Measurements from ENCODE around the gene ERMARD.

Gene ERMARD

DNA sequence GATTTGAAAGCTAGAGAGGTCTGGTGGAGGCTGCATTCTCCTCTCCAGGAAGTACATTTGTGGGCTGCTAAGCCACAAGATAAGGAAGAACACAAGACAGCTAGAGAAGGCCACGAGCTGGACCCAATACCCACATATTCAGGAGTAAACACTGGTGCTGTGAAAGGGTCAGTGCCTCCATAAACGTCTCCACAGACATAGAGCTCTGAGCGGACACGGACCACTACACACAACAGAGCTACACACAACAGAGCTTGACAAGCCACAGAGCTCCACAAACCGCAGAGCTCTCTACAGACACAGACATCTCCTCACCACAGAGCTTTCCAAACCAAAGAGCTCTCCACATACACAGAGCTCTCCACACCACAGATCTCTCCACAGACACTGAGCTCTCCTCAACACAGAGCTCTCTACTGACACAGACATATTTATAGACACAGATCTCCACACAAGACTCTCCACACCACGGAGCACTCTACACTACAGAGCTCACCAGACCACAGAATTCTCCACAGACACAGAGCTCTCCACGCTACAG lies 51.9 kb downstream of the ERMARD start:
- DNase-seq: no peak

DNA sequence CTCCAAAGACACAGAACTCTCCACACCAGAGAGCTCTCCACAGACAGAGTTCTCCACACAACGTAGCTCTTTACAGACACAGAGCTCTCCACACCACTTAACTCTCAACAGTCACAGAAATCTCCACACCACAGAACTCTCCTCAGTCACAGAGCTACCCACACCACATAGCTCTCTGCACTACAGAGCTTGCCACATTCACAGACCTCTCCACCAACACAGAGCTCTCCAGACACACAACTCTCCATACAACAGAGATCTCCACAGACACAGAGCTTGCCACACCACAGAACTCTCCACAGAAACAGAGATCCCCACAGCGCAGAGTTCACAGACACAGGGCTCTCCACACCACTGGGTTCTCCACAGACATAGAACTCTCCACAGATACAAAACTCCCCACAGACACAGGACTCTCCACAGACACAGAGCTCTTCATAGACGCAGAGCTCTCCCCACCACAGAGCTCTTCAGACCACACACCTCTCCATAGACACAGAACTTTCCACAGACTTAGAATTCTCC lies 52.5 kb downstream of the ERMARD start:
- no peak for DNase-seq

DNA sequence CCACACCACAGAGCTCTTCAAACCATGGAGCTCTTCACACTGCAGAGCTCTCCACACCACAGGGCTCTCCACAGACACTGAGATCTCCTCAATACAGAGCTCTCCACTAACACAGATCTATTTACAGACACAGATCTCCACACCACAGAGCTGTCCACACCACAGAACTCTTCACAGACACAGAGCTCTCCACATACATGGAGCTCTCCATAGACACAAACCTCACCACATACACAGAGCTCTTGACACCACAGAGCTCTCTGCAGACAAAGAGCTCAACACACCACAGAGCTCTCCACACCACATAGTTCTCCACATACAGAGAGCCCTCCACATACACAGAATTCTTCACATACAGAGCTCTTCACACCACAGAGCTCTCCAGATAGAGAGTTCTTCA lies 53.0 kb downstream of the ERMARD start:
- no peak for DNase-seq

DNA sequence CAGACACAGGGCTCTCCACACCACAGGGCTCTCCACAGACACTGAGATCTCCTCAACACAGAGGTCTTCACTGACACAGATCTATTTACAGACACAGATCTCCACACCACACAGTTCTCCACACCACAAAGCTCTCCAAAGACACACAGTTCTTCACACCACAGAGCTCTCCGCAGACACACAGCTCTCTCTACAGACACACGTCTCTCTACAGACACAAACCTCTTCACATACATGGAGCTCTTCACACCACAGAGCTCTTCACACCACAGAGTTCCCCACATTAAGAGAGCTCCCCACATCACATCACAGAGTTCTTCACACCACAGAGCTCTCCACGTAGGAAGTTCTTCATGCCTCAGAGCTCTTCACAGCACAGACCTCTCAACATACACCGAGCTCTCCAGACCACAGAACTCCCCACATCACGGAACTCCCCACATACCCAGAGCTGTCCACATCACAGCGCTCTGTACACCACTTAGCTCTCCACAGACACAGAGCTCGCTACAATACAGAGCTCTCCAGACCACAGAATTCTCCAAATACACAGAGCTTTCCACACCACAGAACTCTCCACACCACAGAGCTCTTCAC lies 53.9 kb downstream of the ERMARD start:
- no peak for DNase-seq

DNA sequence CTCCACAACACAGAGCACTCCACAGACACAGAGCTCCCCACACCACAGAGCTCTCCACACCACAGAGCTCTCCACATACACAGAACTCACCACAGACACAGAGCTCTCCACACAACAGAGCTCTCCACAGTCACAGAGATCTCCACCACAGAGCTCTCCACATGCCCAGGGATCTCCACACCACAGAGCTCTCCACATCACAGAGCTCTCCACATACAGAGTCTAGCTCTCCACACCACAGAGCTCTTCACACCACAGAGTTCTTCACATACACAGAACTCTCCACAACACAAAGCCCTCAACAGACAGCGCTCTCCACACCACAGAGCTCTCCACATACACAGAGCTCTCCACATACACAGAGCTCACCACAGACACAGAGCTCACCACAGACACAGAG lies 55.3 kb downstream of the ERMARD start:
- no peak for DNase-seq

DNA sequence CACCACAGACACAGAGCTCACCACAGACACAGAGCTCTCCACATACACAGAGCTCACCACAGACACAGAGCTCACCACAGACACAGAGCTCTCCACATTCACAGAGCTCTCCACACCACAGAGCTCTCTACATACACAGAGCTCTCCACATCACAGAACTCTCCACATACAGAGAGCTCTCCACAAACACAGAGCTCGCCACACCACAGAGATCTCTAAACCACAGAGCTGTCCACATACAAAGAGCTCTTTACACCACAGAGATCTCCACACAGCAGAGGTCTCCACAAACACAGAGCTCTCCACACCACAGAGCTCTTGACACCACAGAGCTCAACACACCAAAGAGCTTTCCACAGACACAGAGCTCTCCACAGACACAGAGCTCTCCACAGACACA lies 55.8 kb downstream of the ERMARD start:
- no peak for DNase-seq

DNA sequence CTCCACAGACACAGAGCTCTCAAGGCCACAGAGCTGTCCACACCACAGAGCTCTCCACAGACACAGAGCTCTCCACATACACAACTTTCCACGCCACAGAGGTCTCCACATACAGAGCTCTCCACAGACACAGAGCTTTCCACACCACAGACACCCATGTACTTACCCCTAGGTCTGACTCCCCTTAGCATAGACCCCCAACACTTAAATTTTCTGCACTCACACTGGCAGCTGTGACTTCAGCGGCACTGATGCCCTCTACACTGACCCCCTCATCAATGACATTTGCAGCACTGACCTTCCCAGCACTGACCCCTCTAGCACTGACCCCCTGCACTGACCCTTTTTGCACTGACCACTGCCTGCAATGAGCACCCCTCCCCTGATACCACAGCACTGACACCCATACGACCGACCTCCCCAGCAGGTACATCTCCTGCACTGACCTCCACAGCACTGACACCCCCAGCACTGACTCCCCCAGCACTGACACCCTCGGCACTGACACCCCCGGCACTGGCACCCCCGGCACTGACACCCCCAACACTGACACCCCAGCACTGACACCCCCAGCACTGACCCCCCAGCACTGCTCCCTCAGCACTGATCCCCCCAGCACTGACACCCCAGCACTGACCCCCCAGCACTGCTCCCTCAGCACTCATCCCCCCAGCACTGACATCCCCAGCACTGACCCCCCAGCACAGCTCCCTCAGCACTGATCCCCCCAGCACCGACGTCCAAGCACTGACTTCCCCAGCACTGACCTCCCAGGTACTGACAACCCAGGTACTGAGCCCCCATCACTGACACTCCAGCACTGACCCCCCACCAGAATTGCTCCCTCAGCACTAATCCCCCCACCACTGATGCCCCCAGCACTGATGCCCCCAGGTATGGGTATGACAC lies 56.5 kb downstream of the ERMARD start:
- DNase-seq: no peak

DNA sequence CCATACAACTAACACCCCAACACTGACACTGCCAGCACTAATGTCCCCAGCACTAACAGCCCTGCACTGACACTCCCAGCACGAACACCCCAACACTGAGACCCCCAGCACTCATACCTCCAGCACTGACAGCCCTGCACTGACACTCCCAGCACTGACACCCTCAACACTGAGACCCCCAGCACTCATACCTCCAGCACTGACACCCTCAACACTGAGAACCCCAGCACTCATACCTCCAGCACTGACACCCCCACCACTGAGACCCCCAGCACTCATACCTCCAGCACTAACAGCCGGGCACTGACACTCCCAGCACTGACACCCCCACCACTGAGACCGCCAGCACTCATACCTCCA lies 57.2 kb downstream of the ERMARD start:
- DNase-seq: no peak

DNA sequence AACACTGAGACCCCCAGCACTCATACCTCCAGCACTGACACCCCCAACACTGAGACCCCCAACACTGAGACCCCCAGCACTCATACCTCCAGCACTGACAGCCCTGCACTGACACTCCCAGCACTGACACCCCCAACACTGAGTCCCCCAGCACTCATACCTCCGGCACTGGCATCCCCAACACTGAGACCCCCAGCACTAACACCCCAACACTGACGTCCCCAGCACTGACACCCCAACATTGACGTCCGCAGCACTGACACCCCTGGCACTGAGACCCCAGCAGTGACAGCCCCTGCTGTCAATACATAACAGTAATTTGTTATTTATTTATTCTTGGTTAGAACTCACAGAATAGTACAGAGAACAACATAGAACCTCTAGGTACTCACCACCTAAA lies 58.0 kb downstream of the ERMARD start:
- no peak for DNase-seq

DNA sequence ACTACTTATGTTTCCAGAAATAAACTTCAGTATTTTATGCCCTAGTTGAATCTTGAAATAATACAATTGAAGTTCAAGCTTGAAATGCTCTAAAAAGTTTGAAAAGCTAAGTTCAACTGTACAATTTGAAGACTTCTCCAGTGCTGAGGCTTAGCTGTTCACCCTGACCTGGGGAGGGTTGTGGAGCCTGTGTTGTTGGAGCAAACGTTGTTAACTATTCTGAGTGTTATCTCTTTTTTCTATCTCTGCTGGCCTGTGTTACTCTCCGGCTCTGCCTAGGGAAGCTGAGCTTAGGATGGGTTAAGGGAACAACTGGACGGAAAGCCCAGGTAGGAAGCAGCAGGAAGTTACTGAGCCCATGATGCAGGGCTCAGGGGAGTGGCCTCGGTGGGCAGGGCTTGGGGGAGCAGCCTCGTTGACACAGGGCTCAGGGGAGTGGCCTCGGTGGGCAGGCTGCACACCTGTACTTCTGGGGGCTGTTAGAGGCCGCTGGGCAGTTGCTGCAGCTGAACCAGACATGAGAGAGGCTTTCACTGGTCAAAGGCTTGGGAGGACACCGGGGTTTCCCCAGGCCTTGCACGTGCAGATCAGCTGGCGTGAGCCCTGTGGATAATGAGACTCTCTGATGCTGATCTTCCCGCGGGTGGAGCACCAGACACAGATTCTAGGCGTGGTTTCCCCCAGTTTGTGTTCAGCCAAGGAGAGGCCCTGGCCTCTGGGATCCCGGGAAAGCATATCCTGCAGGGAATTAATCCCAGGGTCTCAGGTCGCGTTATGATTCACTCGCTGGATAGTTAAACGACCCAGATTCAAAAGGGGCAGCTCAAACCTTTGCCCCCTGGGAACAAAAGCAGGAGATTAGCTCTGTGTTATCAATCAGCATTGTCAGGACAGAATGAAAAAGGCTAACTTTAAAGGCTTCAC lies 58.9 kb downstream of the ERMARD start:
- DNase-seq: no peak

DNA sequence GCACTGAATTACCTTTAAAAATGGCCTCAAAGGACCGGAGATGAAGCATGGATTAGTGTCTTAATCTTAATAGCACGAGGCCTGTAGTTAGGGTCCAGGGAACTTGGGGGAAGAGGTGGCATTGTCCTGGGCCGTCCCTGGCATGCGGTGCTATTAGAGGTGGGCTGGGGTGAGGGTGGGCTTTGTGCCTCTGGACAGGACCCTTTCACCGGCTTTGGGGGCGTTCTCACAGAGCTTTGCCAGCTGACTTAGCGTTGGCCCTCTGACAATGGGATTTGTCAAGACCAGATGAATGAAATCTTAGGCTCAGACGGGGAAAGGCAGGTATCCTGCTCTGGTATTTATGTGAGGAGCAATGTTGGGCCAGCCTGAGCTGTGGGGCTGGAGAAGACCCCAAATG lies 59.6 kb downstream of the ERMARD start:
- DNase-seq: no peak

DNA sequence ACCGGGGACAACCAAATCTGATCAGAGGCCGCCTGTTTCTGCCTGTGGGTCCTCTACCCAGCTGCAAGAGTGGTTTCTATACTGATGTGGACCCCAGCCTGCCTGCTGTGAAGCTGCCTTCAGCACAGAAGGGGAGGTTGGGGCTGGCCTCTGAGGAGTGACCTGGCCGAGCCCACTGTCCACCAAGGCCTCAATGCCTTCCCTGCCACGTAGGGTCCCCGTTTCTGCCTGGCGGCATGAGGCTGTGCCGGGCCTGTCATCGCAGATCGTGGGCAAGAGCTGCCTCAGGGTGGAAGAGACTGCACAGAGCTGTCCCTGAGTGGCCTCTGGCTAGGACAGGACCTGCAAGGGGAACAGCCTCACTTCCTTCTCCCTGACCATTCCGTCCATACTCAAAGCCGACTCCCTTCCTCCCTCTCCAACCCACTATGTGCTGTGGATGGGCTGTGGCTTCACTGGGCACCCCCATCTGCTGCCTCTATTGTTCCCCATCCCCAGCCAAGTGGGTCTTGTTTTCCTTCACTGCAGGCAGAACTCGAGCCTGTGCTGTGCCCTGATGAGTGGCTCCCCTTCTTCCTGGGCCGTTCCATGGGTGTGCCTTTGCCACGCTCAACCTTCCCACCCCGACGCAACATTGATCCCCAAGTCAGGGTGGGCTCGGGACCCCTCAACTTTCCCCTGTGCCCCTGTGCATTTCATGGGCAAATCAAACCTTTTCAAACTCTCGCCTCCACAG lies 60.3 kb downstream of the ERMARD start:
- DNase-seq: no peak

DNA sequence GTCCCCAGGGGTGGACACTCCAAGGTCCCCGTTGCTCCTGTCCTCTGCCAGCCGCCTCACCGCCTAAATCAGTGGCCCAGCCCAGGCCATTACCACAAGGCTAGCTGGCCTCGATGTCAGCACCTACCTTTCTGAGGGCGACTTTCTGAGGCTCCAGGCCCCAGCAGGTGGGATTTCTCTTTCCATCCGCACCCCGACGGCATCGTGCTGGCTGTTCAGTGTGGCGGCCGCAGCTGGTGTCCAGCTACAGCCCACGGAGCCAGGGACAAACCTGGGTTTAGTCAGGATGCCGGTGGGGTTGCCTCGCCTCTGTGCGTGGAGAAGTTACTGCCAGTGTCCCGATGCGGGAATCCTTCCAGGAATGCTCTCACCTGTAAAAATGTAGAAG lies 60.8 kb downstream of the ERMARD start:
- no peak for DNase-seq

DNA sequence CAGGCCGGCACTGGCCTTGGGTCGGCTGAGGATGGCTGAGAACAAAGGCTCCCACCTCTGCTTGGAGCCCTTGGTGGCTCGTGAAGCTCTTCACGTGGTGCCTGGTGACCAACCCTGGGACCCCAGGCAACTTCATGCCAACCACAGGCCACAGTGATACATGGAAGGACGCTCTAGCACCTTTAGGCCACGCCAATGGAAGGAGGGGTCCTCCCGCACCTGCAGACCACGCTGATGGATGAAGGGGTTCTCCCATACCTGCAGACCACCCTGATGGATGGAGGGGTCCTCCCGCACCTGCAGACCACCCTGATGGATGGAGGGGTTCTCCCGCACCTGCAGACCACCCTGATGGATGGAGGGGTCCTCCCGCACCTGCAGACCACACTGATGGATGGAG lies 62.5 kb downstream of the ERMARD start:
- no peak for DNase-seq

DNA sequence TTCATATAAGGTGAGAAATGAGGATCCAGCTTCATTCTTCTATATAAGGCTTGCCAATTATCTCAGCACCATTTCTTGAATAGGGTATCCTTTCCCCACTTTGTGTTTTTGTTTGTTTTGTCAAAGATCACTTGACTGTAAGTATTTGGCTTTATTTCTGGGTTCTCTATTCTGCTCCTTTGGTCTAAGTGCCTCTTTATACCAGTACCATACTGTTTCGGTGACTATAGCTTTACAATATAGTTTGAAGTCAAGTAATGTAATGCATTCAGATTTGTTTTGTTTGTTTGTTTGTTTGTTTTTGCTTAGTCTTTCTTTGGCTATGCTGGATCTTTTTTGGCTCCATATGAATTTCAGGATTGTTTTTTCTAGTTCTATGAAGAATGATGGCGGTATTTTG lies 64.6 kb downstream of the ERMARD start:
- no peak for DNase-seq

DNA sequence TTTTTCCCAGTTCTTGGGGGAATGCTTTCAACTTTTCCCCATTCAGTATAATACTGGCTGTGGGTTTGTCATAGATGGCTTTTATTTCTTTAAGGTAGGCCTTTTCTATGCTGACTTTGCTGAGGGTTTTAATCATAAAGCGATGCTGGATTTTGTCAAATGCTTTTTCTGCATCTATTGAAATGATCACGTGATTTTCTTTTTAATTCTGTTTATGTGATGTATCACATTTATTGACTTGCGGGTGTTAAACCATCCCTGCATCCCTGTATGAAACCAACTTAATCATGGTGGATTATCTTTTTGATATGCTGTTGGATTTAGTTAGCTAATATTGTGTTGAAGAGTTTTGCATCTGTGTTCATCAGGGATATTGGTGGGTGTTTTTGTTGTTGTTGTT lies 65.6 kb downstream of the ERMARD start:
- no peak for DNase-seq

DNA sequence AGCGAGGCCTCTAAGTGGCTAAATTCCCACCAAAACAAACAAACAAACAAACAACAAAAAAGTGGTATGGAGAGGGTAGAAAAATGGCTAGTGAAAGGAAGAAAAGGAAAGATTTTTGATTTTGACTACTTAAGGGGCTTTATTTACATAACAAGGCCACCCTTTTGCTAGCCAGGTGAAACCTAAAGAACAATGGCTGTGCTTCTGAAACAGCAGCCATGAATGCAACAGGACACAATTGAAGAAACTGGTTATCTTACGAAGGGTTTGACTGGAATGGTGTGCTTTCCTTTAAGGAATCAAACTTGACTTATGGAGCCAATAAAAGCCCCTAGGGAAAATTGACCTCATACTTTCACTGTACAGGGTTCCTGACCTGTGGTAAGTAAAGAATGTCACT lies 68.9 kb downstream of the ERMARD start:
- no peak for DNase-seq

DNA sequence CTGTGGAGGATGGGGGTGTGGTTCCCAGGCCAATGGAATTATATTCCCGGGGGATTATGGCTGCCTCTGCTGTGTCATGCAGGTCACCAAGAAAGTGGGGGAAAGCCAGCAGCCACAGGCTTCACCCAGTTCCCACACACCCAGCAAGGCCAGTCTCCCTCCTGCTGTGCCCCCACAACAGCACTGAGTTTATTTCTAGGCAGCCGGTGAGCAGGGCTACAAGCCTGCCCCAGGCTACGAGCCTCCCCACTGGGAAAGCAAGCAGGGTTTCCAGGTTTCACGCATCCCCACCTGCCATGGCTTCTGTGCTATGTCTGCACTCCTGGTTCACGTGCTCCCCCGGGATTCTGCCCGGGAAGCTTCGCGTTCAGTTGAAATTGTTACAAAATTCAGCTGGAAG lies 72.6 kb downstream of the ERMARD start:
- no peak for DNase-seq

DNA sequence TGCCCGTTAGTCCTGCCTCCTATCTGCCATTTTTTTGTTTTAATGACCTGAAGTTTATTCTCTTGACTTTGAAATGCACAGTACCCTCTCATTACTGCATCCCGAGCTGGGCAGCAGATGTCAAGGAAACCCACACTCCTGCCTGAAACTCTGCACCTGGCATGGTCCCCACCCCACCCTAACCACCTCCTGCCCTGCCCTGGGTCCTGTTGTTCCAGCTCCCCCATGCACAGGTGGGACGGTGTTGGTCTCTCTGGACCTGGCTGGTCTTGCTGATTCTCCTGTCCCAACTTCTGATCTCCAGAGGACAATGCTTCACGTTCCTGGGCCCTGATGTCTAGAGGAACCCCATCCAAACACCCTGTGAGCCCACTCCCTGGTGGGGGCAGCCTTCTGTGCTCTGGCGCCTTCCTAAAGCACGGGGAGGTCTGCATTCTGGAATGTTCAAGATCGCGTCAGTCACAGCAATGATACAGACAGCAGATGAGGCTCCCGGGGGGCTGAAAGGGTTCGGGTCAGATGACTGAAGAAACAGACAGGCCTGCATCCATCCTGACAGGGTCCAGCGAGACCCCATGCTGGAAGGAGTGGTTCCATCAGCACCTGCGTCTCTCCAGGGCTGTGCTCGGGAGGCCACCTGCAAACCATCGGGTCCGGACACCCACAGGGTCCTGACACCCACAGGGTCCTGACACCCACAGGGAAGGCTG lies 73.6 kb downstream of the ERMARD start:
- DNase-seq: no peak

DNA sequence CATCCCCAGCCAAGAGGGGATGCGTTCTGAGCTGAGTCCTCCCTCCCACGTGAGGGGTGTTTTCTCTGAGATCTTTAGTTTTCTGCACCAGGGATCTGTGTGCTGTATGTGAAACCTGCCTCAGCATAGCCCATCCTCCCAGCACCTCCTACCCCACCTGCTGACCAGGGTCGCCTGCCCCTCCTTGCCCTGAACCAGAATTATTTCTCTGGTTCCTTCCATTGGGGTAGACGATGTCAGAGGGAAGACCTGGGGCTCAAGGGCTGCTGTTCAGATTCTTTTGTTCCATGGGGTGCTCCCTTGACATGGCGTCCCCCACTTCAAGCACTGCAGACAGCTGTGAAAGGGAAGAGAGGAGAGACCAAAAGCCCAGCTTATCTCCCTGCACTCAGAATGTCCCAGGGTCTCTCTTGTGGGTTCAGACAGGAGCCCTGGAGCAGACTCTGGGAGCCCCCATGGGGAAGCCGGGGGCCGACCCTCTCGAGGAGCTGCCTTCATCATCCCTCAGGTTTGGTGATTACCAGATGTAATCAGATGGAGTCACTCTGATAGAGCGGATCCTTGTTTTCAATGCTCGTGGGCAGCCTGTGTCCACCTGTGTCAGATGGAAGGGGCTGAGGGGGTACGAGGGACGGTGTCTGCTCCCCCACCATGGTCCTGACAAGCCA lies 74.3 kb downstream of the ERMARD start:
- no peak for DNase-seq

DNA sequence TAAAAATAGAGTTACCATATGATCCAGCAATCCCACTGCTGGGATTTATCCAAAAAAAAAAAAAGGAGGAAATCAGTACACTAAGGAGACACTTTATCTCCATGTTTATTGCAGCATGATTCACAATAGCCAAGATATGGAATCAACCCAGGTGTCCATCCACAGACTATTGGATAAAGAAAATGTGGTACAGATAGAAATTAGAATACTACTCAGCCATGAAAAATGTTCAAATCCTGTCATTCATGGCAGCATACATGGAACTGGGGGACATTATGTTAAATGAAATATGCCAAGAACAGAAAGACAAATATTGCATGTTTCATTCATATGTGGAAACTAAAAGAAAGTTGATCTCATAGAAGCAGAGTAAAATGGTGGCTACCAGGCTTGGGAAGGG lies 75.3 kb downstream of the ERMARD start:
- no peak for DNase-seq

Measured in NCI-H1694 treated with DMSO at 0.1 percent for 48 hours (cell line).